PC-9 (cell line): Measurements from ENCODE around the gene RARS2.

Source experiments
- EZH2 ChIP-seq: fragments of 200-600 bp; sonication (generic); IDR thresholded peaks from 2 replicates; pipeline ENCODE4 v1.8.0; 2017; ENCODE audit warnings: antibody characterized with exemption, low read depth
- TF ChIP-seq, protein P1 (sequence below): fragments of 200-600 bp; sonication (generic); conservative IDR thresholded peaks from 2 replicates; pipeline ENCODE4 v1.6.1; 2017; ENCODE audit warnings: mixed run types, antibody characterized with exemption, mild to moderate bottlenecking, moderate library complexity

- TF ChIP-seq, protein P1, sequence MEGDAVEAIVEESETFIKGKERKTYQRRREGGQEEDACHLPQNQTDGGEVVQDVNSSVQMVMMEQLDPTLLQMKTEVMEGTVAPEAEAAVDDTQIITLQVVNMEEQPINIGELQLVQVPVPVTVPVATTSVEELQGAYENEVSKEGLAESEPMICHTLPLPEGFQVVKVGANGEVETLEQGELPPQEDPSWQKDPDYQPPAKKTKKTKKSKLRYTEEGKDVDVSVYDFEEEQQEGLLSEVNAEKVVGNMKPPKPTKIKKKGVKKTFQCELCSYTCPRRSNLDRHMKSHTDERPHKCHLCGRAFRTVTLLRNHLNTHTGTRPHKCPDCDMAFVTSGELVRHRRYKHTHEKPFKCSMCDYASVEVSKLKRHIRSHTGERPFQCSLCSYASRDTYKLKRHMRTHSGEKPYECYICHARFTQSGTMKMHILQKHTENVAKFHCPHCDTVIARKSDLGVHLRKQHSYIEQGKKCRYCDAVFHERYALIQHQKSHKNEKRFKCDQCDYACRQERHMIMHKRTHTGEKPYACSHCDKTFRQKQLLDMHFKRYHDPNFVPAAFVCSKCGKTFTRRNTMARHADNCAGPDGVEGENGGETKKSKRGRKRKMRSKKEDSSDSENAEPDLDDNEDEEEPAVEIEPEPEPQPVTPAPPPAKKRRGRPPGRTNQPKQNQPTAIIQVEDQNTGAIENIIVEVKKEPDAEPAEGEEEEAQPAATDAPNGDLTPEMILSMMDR, result no peak
- TF ChIP-seq EZH2, result no peak
Measured at GRCh38 chr6:87600576-87600975, 10.8 kb upstream of the RARS2 start.
